RWPE2 (cell line): ENCODE results near the gene PARP14.
"Not testable (repeated sequence)": the region's sequence is repeated elsewhere in the genome, so short reads cannot be mapped to it uniquely, and the experiment has no call there.

ENCODE experiments used
- ATAC-seq: fragments of 200-7000 bp; cut with Tn5 transposase; 3 replicates; pipeline ENCODE4 v1.9.1; 2021; ENCODE audit warnings: low read depth
- DNase-seq: peaks from one replicate; pipeline ENCODE4 v3.0.0-alpha.2; 2020; ENCODE audit warnings: low spot score
- H3K27ac ChIP-seq: fragments of 450-650 bp; 2 replicates; pipeline ENCODE4 v1.5.1; 2017; ENCODE audit warnings: mild to moderate bottlenecking; ENCODE audit not compliant: poor library complexity, severe bottlenecking
- H3K27me3 ChIP-seq: fragments of 250-450 bp; sonication (Bioruptor Pico); 2 replicates; pipeline ENCODE4 v1.5.1; 2021; ENCODE audit warnings: mild to moderate bottlenecking, moderate library complexity; ENCODE audit not compliant: insufficient read depth, poor library complexity, severe bottlenecking
- H3K36me3 ChIP-seq: fragments of 250-450 bp; sonication (Bioruptor Pico); 2 replicates; pipeline ENCODE4 v1.5.1; 2020; ENCODE audit warnings: low read depth, mild to moderate bottlenecking, moderate library complexity
- H3K4me1 ChIP-seq: fragments of 250-450 bp; sonication (Bioruptor Pico); 2 replicates; pipeline ENCODE4 v1.5.1; 2021; ENCODE audit warnings: mild to moderate bottlenecking, moderate library complexity; ENCODE audit not compliant: insufficient read depth, poor library complexity, severe bottlenecking
- H3K4me3 ChIP-seq: fragments of 250-450 bp; sonication (Bioruptor Pico); 2 replicates; pipeline ENCODE4 v1.5.1; 2021; ENCODE audit warnings: mild to moderate bottlenecking, moderate library complexity; ENCODE audit not compliant: severe bottlenecking
- H3K9me3 ChIP-seq: fragments of 250-450 bp; sonication (Bioruptor Pico); 2 replicates; pipeline ENCODE4 v1.5.1; 2021; ENCODE audit warnings: mild to moderate bottlenecking, moderate library complexity; ENCODE audit not compliant: severe bottlenecking
- CTCF ChIP-seq: fragments of 450-650 bp; IDR thresholded peaks from one replicate; pipeline ENCODE4 v1.5.1; 2017; ENCODE audit warnings: mild to moderate bottlenecking, moderate library complexity; ENCODE audit not compliant: poor library complexity, severe bottlenecking

Gene PARP14

DNA sequence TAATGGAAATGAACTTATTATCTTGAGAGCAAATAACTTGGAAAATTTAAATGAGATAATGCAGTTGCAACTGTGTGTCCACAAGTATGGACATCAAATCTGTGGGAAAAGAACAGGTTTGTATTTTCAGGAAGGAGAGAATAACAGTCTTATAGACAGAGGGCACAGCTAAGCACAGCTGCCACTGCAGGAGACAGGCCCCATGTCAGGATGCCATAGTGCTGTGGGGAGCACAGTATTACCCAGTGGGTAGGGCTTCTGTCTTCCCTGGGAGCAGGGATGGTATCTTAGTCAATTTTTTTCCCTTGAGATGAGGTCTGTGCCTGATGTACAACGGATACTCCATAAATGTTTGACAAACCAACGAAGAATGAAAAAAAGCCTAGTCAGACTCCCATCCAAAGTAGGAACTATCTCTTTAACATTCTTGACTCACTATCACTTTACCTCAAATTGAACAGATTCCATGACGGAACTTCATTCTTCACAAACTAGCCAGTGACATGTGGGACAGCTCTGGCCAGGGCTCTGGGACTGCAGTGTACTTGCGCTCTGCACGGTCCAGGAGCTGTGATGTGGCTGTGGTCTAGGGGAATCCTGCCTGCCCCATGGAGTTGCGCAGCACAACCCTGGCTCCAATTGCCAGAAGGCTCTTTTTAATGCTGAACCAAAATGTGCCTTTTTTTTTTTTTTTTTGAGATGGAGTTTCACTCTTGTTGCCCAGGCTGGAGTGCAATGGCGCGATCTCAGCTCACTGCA is 48.3 kb downstream of the PARP14 start:
- H3K9me3 ChIP-seq = no peaks in the 10 kb centered on the region
- no peaks in the 10 kb centered on the region for H3K4me1 ChIP-seq
- no peak overlapping the region for H3K27ac ChIP-seq
- peaks cover 5% of the 10 kb centered on the region; the same call in 1 of the 2 replicates for H3K36me3 ChIP-seq
- TF ChIP-seq CTCF = no peak
- ATAC-seq = no peak; the same call in 2 of the 3 replicates
- H3K4me3 ChIP-seq = no peak overlapping the region
- no peaks in the 10 kb centered on the region for H3K27me3 ChIP-seq
- no peak for DNase-seq

GRCh38 chr3:122730240-122730639 is 49.6 kb downstream of the PARP14 start:
- DNase-seq = no peak
- H3K27ac ChIP-seq = no peak overlapping the region
- H3K27me3 ChIP-seq = no peaks in the 10 kb centered on the region
- peaks cover 5% of the 10 kb centered on the region; the same call in 1 of the 2 replicates for H3K36me3 ChIP-seq
- H3K4me3 ChIP-seq = no peak overlapping the region
- no peak for ATAC-seq
- no peaks in the 10 kb centered on the region for H3K9me3 ChIP-seq
- no peaks in the 10 kb centered on the region for H3K4me1 ChIP-seq
- TF ChIP-seq CTCF = no peak

- not testable (repeated sequence) for H3K9me3 ChIP-seq, H3K4me1 ChIP-seq, H3K36me3 ChIP-seq, H3K27ac ChIP-seq, H3K4me3 ChIP-seq, DNase-seq, H3K27me3 ChIP-seq, ATAC-seq
Observed at GRCh38 chr3:122732682-122733525, 52.3 kb downstream of the PARP14 start.

GRCh38 chr3:122739172-122739571 is 58.5 kb downstream of the PARP14 start:
- DNase-seq = no peak
- no peak for TF ChIP-seq CTCF
- H3K4me1 ChIP-seq = no peaks in the 10 kb centered on the region
- no peaks in the 10 kb centered on the region; the same call in 1 of the 2 replicates for H3K36me3 ChIP-seq
- H3K27ac ChIP-seq = no peak overlapping the region
- H3K9me3 ChIP-seq = no peaks in the 10 kb centered on the region
- no peaks in the 10 kb centered on the region for H3K27me3 ChIP-seq
- H3K4me3 ChIP-seq = no peak overlapping the region
- no peak for ATAC-seq

DNA sequence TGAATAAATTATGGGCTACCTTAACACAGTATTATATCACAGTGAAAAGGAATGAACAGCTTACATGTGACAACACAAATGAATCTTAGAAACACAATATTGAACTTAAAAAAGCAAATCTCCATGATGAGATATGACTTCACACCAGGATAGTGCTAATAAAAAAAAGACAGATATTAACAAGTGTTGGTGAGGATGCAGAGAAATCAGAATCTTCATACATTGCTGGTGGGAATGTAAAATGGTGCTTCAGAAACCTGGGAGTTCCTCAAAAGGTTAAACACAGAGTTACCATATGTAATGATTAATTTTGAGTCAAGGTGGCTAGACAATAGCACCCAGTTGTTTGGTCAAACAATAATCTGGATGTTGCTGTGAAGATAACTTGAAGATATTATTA is 61.6 kb downstream of the PARP14 start:
- H3K27ac ChIP-seq = no peak overlapping the region
- no peaks in the 10 kb centered on the region; the same call in 1 of the 2 replicates for H3K36me3 ChIP-seq
- no peak overlapping the region for H3K4me3 ChIP-seq
- TF ChIP-seq CTCF = no peak
- ATAC-seq (no peak), DNase-seq (no peak)
- H3K9me3 ChIP-seq = no peaks in the 10 kb centered on the region
- peaks cover 11% of the 10 kb centered on the region for H3K4me1 ChIP-seq
- H3K27me3 ChIP-seq = no peaks in the 10 kb centered on the region
